GM19043 (cell line): ENCODE data around the gene NALCN.

Experiments
- ATAC-seq: cut with Tn5 transposase; IDR thresholded peaks from one replicate; pipeline ENCODE4 v1.9.1; 2021; ENCODE audit warnings: low read depth; ENCODE audit not compliant: unreplicated experiment

The NALCN gene

DNA sequence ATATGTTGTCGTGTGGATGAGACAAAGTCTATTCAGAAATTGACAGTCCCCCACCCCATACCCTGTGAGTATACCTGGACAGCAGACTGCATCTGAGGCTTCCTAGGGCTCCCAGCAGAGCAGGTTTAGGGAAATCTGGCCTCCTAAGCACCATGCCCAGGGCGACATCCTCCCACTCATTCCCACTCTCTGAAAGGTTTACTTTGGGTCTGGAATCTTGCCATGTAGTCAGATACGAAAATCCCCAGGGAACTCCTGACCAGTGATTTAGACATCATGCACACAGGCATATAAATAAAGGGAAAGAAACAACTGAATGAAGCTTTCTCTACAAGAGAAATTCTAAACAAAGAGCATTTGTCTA, 717 bp upstream of the NALCN start:
- ATAC-seq = no peak

DNA sequence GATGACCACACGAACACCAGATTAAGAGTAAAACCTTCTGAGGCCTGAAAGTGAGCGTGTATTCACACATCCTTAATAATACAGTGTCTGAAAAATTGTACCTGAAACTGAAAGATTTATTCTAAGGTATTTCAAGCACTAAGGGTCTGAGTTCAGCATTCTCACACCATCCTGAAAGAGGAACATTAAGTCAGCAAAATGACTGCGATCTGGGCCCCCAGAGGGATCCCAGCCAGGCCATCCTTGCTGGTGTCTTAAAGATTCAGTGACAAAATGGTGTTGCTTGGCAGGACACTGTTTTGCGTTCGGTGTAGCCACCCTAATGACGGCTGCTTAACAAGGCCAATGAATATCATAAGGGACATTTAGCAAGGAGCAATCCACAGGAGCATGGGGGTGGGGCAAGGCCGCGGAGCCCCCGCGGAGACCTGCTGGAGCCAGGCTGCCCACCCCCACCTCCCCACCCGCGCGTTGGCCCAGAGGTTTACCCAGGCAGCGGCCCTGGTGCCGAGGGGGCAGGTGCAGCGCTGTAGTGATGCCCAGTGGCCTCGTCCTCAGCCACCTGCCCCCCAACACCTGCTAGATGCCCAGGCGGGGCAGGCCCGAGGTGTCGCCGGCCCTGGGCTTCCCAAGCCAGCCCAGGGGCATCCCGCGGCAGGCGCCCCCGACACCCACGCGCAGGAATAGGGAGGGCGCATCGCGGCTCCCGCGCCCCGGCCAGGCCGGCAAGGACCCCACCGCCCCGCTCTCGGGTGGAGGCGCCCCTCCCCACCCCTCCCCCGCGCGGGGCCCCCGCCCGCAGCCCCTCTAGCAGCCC, 742 bp downstream of the NALCN start:
- ATAC-seq = no peak

DNA sequence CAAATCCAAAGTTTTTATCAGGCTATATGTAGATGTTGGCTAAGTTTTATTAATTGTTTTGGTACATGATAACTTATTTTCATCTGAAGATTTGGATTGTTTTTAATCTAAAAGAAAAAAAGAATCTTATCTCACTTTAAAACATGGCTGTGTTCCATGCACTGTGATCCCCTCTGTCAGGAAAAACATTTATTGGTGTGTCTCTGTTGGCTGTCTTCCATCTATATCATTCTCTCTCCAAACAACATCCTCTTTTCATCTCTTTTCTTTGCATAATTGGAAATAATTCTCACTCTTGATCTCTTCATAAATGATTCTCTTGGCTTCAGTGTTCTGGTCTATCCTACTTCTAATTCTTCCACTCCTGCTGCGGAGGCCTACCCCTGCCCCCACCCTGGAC, 4.2 kb downstream of the NALCN start:
- ATAC-seq = no peak

DNA sequence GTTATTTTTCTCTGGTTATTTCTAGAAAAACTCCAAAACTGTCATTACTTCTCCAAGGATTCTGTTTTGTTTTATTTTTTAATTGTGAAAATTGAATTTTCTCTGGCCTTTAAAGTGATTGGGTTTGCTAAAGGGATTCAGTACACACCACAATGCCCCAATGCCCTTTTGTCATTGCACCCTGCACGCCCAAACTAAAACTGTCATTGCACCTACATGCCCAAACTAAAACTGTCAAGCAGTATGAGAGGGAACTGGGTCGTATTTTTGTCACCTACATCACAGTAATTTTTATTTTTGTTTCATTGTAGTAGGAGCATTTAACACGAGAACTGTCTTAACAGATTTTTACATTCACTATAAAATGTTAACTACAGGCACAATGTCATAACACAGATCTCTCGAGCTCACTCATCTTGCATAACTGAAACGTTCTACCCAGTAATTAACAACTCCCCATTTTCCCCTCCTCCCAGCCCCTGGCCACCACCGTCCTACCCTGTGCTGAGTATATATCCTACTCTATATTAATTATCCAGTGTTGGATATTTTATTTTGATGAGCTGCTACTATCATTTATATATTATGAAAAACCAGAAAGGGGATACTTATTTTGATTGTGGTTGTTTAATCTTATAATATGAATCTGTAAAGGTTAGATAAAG, 7.2 kb downstream of the NALCN start:
- no peak for ATAC-seq

DNA sequence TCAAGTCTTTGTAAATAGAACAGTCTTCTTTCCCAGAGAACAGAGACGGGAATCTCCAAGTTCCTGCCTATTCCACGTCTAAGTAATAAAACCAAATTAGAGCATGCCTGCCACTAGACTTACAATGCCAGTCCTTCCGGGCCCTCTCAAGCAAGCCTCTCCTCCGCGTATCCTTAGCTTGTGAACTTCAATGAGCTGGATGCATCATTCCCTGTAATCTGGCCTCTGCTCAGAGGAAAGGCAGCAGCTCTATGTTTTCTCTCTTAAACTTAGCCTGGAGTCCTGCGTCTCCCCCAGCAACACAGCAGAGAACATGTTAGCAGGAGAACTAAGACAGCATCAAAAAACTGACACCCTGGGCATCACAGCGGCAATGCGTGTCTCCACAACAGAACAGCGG, 8.2 kb downstream of the NALCN start:
- no peak for ATAC-seq

DNA sequence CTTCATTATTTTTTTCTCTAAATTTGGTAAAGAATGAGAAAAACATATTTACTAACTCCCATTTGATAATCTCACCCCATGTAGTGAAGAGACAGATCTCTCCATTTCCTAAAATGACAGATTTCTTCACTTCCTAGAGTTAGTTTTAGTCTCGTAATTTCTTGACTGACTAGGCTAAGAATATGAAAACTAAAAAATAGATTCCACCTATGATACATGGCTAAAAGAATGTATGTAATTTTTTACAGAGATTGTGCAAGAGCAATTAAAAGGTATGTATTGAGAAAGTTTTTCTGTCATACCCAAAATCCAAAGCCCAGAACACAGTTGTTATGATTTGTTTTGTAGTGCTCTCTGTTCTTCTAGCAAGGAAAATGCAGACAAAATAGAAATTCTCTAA, 9.5 kb downstream of the NALCN start:
- ATAC-seq = no peak

DNA sequence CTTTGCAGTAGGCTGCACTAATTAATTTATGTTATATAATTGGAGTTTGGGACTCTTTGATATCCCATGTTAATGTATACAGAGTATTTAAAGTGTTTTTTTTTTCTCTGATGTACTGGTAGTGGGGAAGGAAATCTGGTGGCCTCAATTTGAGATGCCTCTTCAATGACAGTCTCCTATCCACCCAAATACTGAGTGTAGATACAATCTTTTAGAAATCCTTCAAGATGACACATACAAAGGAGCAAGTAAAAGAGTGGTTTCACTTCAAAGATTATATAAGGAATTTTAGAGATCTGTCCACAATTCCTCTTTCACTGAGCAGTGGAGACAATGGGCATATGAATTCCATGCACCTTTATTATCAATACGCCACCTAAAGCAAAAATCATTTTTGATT, 15.1 kb downstream of the NALCN start:
- no peak for ATAC-seq

DNA sequence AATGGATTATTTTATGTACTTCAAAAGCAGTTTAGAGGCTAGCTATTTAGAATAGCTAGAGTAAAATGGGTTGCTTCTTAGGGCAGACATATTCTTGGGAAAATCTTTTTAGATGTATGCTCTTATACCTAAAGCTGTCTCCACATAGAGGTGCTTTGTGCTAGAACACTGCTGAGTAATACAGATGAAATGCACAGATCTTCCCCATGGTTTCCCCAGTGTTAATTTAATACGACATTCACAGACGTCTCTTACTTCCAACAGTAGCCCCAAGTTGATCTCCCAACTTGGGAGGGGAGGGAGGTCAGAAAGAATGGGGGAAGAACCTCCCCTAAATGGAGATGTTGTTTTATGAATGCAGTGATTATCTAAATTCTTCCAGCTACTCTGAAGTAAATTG, 16.9 kb downstream of the NALCN start:
- ATAC-seq = no peak

DNA sequence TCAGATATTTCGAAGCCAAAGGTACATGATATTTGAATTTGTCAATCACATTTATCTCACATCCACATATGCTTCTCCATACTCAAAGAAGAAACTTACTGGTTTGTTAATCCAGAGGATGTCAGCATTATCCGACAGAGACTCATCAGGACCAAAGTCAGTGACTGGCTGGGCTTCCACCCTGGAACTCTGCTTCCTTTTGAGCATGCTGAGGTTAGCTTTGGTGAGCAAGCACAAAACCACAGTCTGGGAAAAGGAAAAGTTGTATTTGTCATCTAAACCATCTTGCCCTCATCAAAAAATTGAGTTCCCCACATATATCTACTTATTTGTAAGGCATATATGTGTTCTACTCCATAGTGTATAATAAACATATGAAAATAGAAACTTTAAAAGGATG, 17.4 kb downstream of the NALCN start:
- no peak for ATAC-seq

DNA sequence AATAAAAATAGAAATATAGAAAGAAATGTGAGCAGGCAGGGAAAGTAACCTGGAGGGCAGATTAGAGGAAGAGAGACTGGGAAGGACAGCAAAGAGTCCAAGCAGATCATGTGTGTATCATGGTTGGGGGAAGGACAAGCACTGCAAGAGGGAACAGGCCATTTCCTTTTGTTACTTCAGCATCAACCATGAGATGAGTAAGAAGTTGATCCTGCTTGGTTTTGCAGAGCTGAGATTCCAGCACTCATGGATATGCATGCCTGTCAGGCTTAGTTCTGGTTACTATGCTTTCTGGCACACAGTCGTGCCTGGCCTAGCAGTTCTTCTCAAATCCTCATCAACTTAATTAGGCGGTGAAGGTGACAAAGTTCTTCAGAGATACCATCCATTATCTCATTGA, 18.1 kb downstream of the NALCN start:
- no peak for ATAC-seq

DNA sequence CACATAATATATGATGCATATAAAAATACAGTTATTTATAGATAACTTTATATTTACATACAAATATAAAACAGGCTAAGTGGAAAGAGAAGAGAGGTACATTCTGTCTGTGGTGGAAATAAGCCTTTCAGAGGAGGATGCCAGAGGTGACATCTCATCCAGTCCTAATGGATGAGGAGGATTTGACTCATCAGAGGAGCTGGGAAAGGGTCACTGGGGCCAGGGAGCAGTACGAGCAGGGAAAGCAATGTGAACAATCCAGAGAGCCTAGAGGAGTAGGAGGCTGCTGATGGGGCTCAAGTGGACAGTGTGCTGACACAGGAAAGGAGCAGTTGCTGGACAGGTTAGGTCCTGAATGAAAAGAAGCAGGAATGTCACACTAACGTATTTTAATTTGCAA, 18.6 kb downstream of the NALCN start:
- ATAC-seq = no peak

DNA sequence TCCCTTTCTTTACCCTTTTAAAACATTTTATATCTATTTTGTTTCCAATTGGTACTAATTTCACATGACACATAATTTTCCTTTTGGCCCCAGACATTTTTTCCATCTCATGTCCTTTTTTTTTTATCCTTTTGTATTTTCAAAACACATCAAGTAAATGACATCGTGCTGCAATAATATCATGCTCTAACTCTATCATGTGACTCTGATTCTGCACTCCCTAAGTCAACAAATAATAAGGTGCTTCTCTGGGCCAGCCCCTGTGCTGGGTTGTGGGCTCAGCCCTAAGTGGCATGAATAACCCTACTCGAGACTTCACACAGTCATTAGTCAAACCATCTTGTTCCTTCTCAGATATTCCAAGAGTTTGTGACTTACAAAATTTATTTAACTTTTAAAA, 21.7 kb downstream of the NALCN start:
- ATAC-seq = no peak

DNA sequence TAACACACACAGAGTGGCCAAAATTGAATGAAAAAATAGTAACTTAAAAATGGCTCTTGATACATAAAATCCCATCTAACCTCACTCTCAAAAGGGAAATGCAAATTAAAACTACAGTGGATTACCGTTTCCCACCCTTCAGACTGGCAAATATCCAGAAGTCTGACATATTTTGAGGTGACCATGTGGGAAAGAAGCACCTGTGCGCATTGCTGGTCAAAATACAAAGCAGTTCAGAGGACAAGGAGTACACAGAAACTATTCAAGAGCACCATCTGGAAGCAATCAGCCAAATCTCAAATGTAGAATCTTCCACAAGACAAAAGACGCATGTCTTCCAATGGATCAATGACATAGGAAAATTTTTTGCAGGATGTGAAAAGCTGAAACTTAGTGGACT, 23.2 kb downstream of the NALCN start:
- no peak for ATAC-seq

DNA sequence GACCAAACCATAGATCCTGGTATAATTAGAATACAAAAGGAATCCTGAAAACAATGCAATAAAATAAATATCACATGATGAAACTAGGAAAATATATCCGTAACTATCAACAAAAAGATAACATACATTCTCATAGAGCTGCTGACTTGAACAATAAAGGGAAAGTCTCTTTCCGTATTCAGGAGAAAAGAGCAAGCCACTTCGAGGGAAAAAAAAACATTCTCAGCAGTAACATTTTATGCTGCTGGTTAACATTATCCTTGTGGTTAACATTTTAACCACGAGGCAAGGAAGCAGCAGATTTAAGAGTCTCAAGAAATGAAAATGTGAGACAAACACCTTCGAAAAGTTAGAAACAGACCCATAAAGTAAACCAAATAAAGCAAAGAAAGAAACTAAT, 25.8 kb downstream of the NALCN start:
- ATAC-seq = no peak

DNA sequence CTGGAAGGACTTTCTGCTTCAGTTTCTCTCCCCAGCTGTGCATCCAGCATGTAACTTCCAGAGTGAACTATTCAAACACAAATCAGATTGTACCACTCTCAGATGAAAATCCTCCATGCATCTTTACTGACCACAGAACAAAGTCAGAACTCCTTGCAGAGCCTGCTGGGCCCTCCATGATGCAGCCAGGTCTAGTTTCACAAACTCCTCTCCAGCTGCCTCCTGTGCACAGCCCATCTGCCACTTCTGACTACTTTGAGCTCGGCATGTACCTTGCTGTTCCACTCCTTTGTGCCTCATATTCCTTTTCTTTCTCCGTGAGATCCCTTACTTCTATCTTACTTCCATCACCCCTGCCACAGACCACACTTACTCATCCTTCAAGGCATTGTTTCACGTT, 31.4 kb downstream of the NALCN start:
- ATAC-seq = no peak

DNA sequence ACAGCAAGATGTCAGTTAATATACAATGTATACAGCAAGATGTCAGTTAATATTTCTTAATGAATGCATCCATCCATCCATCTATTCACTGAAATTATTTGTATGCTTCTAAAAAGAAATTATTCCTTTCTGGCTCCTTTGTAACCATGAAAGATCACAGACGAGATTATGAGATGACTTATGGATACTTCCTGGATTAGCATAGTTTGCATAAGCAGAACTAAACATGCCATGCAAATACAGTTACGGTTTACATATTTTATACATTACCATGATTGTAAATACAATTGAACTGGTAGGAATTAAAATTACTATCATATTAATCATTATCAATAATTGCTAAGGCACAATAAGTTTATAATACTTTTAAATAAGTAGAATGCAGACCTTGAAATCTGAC, 32.7 kb downstream of the NALCN start:
- ATAC-seq = no peak

DNA sequence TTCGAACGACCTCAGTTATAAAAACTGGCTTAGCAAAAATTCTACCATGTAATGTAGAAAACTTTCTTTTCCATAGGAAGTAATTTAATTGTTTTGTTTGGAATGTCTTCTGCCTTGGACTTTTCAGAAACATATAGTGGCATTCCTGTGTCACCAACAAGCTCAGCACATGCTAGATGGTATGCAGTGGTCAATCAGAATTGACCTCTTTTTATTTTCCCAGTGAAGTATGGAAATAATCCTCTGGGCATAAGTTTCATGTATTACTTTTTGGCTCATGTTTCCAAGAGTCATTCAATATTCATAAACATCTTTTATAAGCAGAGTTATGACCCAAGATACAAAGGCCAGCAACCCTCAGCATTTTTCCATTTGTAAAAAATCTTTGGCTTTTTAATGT, 33.6 kb downstream of the NALCN start:
- ATAC-seq = no peak

DNA sequence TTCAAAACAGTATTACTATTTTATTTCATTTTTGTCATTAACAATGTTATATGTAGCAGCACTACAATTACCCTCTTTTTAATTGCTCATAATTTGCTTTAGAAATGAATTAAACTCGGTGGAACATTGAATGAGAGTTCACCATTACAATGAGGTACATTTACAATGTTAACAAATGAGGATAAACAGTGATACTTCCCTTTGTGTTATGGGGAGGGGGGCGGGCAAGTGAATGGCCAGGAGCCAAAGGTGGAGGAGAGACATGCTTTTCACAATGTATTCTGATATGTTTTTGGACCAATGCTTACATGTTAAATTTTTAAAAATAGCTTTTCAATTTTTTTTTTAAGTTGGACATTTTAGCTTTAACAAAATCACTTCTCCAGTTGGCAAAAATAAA, 34.2 kb downstream of the NALCN start:
- no peak for ATAC-seq

DNA sequence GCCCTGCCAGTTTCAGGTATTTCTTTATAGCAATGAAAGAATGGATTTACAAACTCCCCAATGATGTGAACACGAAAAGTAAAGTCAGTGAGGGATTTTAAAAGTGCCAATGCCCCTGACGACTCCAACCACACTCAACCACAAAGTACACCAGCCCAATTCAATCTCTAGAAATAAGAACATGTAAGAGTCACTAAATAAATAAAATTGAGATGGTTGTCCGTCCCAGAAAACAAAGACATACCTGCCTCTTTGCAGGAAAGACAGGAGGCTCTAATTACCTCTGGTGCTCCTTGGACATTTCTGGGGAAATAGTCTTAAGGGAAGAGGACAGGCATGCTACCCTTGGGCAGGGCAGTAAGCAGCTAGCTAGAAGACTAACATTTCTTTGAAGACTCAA, 55.8 kb downstream of the NALCN start:
- ATAC-seq = no peak

DNA sequence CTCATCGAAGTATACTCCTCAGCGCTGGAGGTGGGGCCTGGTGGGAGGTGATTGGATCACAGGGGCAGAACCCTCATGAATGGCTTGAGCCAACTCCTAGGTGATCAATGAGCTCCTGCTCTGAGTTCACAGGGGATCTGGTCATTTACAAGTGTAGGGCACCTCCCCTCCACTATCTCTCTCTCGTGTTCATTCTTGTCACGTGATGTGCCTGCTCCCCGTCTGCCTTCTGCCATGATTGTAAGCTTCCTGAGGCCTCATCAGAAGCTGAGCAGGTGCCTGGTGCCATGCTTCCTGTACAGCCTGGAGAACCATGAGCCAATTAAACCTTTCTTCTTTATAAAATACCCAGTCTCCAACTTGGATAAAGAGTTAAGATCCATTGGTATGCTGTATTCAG, 61.4 kb downstream of the NALCN start:
- no peak for ATAC-seq

DNA sequence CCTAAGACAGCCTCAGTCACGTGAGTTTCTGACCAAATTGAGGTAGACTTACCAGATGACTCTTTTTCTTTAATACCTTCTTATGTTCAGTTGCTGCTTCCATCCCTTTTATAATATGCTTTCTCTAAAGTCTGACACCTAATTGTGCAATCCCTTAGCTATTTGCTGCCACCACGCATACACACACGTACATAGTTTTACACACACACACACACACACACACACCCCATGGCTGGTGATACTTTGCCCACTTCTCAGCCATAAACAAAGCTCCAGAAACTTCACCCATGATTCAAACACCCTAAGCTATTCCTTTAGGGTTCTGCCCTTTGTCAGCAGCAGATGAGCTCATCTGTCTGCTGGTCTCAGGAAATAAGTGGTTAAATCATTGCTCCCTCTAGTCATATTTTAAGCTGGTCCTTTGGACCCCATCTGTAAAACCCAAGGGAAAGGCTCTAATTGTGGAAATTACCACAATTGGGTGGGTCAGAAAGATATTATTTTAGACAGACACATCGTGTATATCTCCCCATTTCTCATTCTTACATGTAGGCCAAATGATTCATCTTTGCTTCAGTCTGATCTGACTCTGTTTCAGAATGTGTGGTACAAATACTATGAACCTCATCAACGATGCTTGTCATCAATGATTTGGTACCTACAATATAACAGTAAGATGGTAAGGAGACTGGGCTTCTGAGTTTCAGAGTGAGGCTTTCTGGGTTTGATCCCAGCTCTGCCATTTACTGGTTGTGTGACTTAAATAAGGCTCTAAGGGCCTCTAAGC, 69.2 kb downstream of the NALCN start:
- no peak for ATAC-seq

DNA sequence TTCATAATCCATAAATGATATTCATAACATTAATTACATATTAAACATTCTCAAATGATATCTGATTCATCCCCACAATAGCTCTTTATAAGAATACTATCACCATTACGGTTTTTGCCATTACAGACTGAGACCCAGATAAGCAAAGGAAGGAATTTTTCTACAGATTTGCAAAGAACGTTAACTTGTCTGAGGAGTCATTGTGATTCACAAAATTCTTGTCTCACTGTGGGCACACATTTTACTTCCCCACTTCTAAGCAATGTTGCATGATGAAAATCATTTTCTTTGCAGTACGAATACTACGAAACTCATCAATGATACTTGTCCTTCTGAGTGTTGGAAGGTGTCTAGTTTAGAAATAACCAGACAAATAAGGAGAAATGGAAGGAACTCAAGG, 70.1 kb downstream of the NALCN start:
- ATAC-seq = no peak
